Testis (tissue), 2 donors: Measurements from ENCODE around the gene TRAF2.

Experiments
- POLR2A ChIP-seq: fragments of 450-650 bp; IDR thresholded peaks from one replicate; pipeline ENCODE4 v1.6.1; 2017; ENCODE audit warnings: antibody characterized with exemption, mild to moderate bottlenecking, moderate library complexity
- TF ChIP-seq, protein P1 (sequence below), 3 experiments: fragments of 450-650 bp in 2 of 3; fragments of 200-600 bp in 1 of 3; sonication (generic) in 1 of 3; IDR thresholded peaks; one replicate each; pipeline ENCODE4 v1.5.1; 2016 to 2019; ENCODE audit warnings: antibody characterized with exemption in 3 of 3, mild to moderate bottlenecking in 2 of 3, moderate library complexity in 1 of 3

DNA sequence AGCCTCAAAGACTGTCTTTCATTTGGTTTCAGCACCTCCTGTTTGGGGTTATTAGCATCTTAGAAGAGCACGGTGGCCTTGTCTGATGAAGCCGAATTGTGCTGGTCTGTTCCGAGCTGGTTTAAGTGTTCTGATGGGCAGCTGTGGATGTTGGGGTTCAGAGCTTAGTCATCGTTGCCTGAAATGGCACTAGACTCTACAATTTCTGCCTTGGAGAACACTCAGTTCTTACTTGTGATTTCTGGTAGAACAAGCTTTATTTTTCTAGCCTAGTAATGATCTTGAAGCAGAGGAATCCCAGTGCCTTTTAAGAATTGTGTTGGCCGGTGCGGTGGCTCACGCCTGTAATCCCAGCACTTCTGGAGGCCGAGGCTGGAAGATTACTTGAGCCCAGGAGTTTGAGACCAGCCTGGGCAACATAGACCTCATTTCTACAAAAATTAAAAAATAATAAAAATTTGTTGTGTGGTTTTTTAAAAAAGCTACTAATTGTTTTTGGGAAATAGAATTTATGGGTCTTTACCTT is 50.4 kb downstream of the TRAF2 start:
- TF ChIP-seq, protein P1, sequence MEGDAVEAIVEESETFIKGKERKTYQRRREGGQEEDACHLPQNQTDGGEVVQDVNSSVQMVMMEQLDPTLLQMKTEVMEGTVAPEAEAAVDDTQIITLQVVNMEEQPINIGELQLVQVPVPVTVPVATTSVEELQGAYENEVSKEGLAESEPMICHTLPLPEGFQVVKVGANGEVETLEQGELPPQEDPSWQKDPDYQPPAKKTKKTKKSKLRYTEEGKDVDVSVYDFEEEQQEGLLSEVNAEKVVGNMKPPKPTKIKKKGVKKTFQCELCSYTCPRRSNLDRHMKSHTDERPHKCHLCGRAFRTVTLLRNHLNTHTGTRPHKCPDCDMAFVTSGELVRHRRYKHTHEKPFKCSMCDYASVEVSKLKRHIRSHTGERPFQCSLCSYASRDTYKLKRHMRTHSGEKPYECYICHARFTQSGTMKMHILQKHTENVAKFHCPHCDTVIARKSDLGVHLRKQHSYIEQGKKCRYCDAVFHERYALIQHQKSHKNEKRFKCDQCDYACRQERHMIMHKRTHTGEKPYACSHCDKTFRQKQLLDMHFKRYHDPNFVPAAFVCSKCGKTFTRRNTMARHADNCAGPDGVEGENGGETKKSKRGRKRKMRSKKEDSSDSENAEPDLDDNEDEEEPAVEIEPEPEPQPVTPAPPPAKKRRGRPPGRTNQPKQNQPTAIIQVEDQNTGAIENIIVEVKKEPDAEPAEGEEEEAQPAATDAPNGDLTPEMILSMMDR (IDR thresholded peaks at IDR 0.05), result no peak
- TF ChIP-seq POLR2A, result no peak
